Raji (cell line): ENCODE data around the gene LY6G6F.

Source experiments
- POLR2A ChIP-seq: IDR thresholded peaks from 2 replicates; pipeline ENCODE4 v1.6.1; 2011; ENCODE audit warnings: low read depth, low read length, control low read depth; ENCODE audit not compliant: insufficient read depth

The LY6G6F gene

GRCh38 chr6:31707701-31708100, 1.0 kb downstream of the LY6G6F start:
- TF ChIP-seq POLR2A: no peak

DNA sequence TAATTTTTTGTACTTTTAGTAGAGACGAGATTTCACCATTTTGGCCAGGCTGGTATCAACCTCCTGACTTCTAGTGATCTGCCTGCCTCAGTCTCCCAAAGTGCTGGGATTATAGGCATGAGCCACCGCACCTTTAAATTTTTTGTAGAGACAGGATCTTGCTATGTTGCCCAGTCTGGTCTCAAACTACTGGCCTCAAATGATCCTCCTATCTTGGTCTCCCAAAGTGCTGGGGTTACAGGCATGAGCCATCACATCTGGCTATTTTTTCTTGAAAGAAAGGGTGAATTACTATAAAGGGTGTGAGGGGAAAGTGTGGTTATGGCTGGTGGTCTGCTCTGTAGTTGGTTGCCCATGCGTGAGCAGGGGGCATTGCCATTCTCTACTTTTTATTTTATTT, 1.6 kb downstream of the LY6G6F start:
- TF ChIP-seq POLR2A: no peak

- no peak for TF ChIP-seq POLR2A
Measured at GRCh38 chr6:31710523-31711219, 4.0 kb downstream of the LY6G6F start.

GRCh38 chr6:31711233-31711632, 4.6 kb downstream of the LY6G6F start:
- no peak for TF ChIP-seq POLR2A

- TF ChIP-seq POLR2A: no peak
Measured at GRCh38 chr6:31712296-31712695, 5.6 kb downstream of the LY6G6F start.

- TF ChIP-seq POLR2A: no peak
Measured at GRCh38 chr6:31713465-31713864, 6.8 kb downstream of the LY6G6F start.

GRCh38 chr6:31713991-31714684, 7.5 kb downstream of the LY6G6F start:
- TF ChIP-seq POLR2A: no peak

GRCh38 chr6:31715022-31715958, 8.6 kb downstream of the LY6G6F start, which contains the start of gene LY6G6D:
Gene LY6G6D, plus strand, starts transcription at chr6:31715348. Its CDS starts 8 bp downstream, at chr6:31715356.
- TF ChIP-seq POLR2A: no peak

DNA sequence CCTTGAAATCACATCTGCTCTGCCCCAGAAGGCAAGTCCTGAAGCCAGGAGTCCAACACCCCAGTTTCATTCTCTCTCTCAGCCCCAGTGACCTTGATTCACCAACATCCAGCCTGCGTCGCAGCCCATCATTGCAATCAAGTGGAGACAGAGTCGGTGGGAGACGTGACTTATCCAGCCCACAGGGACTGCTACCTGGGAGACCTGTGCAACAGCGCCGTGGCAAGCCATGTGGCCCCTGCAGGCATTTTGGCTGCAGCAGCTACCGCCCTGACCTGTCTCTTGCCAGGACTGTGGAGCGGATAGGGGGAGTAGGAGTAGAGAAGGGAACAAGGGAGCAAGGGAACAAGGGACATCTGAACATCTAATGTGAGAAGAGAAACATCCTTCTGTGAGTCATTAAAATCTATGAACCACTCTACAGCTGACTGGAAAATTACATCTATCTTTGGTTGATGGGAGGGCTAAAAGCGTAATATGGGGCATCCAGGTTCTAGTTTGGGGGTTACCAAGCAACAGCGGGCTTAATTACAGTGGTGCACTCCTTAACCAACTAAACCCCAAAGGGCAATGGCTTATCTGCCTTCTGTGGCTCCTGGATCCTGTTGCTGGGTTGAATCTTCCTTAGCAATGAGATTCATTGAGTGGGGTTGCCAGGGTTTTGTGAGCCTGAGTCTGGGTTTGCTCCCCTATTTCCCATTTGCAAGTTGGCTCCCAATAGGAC, 11.0 kb downstream of the LY6G6F start:
- no peak for TF ChIP-seq POLR2A

DNA sequence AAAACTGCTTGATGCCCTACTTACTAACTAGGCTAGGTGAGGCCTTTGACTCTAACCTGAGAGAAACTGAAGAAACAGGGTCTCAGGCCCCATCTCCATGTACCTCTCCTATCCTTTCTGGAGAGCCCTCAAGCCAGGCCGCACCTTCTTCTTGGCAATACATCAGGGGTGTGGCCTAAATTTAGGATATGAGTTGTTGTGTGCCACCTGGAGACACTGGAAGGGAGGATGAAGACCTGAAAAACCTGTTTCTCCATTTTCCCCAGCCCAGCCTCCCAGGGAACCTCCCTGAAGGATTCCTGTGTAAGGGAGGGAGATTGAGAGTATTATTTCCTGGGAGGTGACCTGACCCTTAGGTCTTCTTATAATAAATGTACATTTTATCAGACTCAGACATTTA, 11.6 kb downstream of the LY6G6F start:
- TF ChIP-seq POLR2A: no peak

GRCh38 chr6:31719001-31719400, 12.3 kb downstream of the LY6G6F start:
- TF ChIP-seq POLR2A: no peak

DNA sequence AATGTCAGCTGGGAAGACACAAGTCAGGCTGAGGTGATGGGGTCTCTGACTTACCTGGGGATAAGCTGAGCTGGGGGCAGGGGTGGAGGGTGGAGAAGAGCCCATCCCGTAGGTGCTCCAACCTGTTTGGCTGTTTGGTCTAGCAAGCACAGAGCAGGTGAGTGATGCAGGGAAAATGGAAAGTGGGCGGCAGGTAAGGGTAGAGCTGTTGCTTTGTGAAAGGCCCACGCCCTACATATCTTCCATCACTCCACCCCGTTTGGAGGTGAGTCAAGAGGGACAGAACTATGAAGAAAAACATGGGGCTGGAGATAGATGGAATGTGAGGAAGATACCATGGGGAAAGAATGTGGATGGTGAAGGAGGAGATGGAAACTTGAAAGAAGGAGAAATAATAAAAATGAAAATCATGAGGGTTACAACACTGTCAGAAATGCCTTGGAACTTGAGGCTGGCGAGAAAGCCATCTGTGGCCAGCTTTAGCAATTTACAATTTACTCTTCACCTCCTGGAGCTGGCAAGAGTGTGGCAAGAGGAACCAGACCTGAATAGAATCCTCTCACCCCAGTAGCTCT, 13.6 kb downstream of the LY6G6F start:
- no peak for TF ChIP-seq POLR2A

DNA sequence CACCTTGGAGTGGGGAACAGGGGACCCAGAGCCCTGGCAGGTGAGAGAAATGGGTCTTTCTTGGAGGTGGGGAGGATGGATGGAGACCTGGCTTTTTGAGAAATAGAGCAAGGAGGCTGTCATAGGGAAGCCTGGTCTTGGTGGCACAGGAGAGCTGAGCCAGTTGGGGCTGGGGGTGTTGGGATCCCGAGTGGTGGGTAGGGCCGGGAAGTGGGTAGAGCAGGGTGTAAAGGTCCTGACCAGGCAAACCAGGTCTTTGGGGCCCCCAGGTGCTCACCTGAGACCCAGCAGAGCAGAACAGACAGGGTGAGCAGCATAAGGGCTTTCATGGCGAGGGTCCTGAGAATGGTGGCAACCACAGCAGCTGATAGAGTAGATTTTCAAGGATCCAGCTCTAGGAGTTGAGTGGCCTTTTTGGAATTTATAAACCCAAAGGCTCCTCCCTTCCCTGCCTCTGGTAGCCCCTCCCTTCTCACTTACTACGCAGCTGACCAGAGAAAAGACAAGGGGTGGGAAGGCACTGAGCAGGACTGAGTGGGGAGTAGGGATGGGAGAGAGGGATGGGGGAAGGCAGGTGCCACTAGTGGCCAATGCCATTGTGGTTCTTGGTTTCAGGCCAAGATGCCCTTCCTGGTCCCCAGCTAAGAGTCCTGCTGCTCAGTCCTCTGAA, 14.8 kb downstream of the LY6G6F start, which contains the start of gene LY6G6C:
Gene LY6G6C, minus strand, starts transcription at position 396 of the 670 bp plus-strand sequence. Its CDS starts 67 bp downstream, at position 329.
- TF ChIP-seq POLR2A: no peak

DNA sequence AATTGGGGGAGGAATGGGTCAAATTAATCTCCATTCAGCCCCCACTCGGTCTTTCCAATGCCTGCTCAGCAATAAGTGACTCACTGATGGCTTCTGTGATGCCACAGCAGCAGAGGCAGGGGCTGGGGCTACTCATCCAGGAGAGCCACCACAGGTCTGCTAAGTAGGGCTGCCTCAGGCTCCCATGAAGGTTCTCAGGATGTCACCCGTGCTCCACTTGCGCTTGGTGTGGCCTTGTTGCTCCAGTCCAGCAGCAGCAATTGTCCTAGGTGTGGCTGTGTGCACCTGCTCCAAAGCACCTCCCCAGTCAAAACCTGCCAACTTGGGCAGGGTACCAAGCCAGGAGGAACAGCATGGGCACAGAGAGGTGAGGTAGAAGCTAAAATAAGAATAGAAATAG, 15.5 kb downstream of the LY6G6F start:
- no peak for TF ChIP-seq POLR2A
